ELF-1 (cell line): Measurements from ENCODE around the gene DRAXIN.

Experiments
- DNase-seq: peaks from one replicate; pipeline ENCODE4 v3.0.0-alpha.2; 2016; ENCODE audit warnings: low read depth, low spot score

DRAXIN gene

GRCh38 chr1:11761285-11761684, 69.8 kb downstream of the DRAXIN start:
- no peak for DNase-seq

- DNase-seq, result peak; percentile 59
These were observed 70.5 kb downstream of the DRAXIN start, which contains the start of gene C1orf167 for GRCh38 chr1:11761988-11762406. Gene C1orf167, plus strand, starts transcription at chr1:11762193. Its CDS starts 2,208 bp downstream, at chr1:11764401.

GRCh38 chr1:11764115-11764514, 72.6 kb downstream of the DRAXIN start:
- DNase-seq, result no peak

DNA sequence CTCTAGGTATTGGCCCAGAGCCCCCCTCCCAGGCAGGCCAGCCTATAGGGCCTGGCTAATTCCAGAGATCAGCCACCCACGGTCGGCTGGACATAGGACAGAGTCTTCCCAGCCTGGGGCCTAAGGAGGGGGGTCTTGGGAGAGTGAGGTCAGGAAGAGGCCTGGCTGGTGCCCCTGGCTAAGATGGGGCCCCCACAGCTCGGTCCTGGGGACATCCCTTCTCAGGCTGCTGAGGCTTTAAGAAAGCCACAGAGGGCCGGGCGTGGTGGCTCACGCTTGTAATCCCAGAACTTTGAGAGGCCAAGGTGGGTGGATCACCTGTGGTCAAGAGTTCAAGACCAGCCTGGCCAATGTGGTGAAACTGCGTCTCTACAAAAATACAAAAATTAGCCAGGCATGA, 73.0 kb downstream of the DRAXIN start:
- no peak for DNase-seq

DNA sequence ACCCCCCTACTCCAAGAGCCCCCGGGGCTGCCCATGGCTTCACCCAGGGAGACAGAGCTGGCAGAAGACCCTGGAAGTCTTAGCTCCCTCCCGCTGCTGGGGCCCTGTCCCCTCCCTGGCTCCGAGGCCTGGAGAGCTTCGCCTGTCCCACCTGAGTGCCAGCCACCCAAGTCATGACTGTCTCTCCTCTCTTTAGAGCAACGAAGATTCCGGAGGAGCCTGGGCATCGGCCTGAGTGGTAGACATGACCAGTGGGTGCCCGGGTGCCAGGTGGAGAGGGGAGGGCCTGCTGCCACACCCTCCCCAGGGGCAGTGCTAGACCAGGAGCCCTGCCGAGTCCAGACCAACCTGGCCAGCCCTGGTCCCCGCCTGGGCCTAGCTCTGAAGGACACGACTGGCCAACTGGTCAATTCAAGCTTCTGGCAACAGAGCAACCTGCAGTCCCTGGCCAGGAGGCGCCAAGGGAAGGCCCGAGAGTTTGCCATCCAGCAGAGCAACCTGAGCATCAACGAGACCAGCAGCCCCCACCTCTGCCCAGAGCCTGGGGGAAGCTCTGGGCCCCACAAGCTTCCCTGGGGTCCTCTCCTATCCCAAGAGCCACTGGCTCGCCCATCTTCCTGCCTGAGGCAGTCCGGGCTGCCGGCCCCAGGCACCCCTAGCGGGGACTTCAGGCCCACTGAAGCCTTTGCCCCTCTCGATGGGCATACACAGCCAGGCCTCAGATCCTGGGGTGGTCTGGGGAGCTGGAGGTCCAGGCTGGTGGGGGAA, 74.3 kb downstream of the DRAXIN start:
- DNase-seq, result no peak

- no peak for DNase-seq
These were observed 74.9 kb downstream of the DRAXIN start for GRCh38 chr1:11766429-11766776.

DNA sequence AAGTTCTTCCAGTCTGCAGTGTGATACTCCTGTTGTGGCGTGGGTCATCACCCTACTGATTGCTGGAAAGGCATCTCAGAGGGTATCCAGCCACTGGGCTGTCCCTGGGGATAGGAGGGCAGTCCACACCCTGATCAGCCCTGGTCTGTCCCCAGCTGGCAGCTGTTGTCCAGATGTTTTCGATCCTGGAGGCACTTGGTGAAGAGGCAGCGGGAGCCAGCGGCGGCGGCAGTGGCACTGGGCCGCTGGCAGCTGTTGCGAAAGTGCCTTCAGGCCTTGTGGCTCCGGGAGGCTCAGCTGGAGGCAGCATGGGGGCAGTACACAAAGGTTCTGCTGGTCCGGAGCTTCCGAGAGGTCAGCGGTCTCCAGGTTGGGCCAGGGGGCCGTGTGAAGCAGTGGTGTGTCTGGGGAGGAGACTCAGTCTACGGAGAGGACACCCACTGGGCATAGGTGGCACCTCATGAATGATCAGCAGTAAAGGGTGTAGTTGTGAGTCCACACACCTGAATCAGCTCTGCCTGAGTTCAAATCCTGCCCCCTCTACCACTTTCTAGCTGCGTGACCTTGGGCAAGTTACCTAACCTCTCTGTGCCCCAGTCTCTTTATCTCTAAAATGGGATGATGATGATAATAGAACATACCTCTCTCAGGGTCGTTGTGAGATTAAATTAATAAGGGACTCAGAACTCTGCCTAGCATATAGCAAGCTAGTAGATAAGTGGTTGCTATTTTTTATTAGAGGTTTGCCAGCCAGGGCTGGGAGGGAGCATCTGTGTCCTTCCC, 76.6 kb downstream of the DRAXIN start:
- no peak for DNase-seq

GRCh38 chr1:11768821-11769220, 77.3 kb downstream of the DRAXIN start:
- DNase-seq, result peak; percentile 60

GRCh38 chr1:11769274-11769673, 77.8 kb downstream of the DRAXIN start:
- DNase-seq, result no peak

DNA sequence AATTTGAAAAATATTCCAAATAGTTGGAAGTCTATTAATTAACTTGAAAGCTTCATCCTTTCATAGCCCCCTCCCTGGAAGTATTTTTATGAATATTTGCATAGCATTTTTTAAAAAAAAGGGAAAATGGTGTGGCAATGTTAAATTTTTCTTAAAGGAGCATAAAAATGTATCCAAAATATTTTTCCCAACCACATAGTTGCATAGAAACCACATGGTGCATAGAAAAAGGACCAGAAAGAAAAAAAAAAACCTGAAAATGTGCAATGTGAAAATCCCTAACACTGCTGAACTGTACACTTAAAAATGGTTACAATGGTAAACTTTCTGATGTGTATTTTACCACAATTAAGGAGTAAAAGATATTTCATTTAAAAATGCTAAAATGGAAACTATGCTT, 78.5 kb downstream of the DRAXIN start:
- no peak for DNase-seq

GRCh38 chr1:11771481-11772043, 80.1 kb downstream of the DRAXIN start:
- DNase-seq, result no peak

GRCh38 chr1:11772458-11772857, 80.9 kb downstream of the DRAXIN start:
- DNase-seq, result no peak

DNA sequence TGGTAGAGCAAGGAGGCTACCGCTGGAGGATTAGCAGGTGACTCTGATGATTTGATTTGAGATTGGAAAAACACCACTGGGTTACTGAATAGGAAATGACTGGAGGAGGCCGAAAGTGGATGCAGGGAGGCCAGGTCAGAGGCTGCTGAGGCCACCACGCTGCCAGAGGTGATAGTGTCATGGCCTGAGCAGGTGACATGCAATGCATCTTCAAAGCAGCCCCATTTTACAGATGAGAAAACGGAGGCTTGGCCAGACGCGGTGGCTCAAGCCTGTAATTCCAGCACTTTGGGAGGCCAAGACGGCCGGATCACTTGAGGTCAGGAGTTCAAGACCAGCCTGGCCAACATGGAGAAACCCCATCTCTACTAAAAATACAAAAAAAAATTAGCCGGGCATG, 83.2 kb downstream of the DRAXIN start:
- DNase-seq, result no peak
